A549 (cell line): Measurements from ENCODE around the gene XYLT1.

Experiments used
- CEBPB ChIP-seq, 2 experiments: fragments of >200 bp in 1 of 2; sonication (Bioruptor Twin) in 1 of 2; formaldehyde crosslinking in 1 of 2; IDR thresholded peaks; 2 replicates each; pipeline ENCODE4 v1.6.1; 2012 to 2016
- EHMT2 ChIP-seq: fragments of 200-600 bp; sonication (generic); IDR thresholded peaks from 2 replicates; pipeline ENCODE4 v1.6.1; 2016; ENCODE audit warnings: antibody characterized with exemption, low read depth, mild to moderate bottlenecking, moderate library complexity
- EP300 ChIP-seq, 2 experiments: fragments of >200 bp; sonication (Bioruptor Twin); formaldehyde crosslinking; IDR thresholded peaks; 2 replicates in 1 of 2; 3 replicates in 1 of 2; pipeline ENCODE4 v1.6.1; 2016 to 2017
- ESRRA ChIP-seq: fragments of 150-350 bp; IDR thresholded peaks from 2 replicates; pipeline ENCODE4 v1.6.1; 2014; ENCODE audit warnings: mild to moderate bottlenecking, low read length, borderline replicate concordance
- KDM5A ChIP-seq: fragments of 200-600 bp; sonication (generic); IDR thresholded peaks from 2 replicates; pipeline ENCODE4 v1.6.1; 2016; ENCODE audit warnings: antibody characterized with exemption, mild to moderate bottlenecking
- NFE2L2 ChIP-seq: fragments of 150-350 bp; conservative IDR thresholded peaks from 2 replicates; pipeline ENCODE4 v1.6.1; 2014; ENCODE audit warnings: low read length
- RARB ChIP-seq: fragments of 250-450 bp; sonication (Bioruptor Pico); IDR thresholded peaks from 2 replicates; pipeline ENCODE4 v1.8.0; 2021; ENCODE audit warnings: mild to moderate bottlenecking, moderate library complexity
- SREBF2 ChIP-seq: fragments of 450-650 bp; IDR thresholded peaks from 2 replicates; pipeline ENCODE4 v1.6.1; 2014; ENCODE audit warnings: mild to moderate bottlenecking, moderate library complexity
- TF ChIP-seq, protein P1 (sequence below): fragments of >200 bp; sonication (Bioruptor Twin); formaldehyde crosslinking; IDR thresholded peaks from 3 replicates; pipeline ENCODE4 v1.5.1; 2016
- TF ChIP-seq, protein P2 (sequence below): IDR thresholded peaks from 2 replicates; pipeline ENCODE4 v1.6.1; 2012; ENCODE audit warnings: low read depth, borderline replicate concordance
- TF ChIP-seq, protein P3 (sequence below): fragments of 200-600 bp; sonication (generic); IDR thresholded peaks from 2 replicates; pipeline ENCODE4 v1.6.1; 2016; ENCODE audit warnings: antibody characterized with exemption, mild to moderate bottlenecking, moderate library complexity
- TF ChIP-seq, protein P4 (sequence below): fragments of 450-650 bp; IDR thresholded peaks from 2 replicates; pipeline ENCODE4 v1.6.1; 2014; ENCODE audit warnings: antibody characterized with exemption

DNA sequence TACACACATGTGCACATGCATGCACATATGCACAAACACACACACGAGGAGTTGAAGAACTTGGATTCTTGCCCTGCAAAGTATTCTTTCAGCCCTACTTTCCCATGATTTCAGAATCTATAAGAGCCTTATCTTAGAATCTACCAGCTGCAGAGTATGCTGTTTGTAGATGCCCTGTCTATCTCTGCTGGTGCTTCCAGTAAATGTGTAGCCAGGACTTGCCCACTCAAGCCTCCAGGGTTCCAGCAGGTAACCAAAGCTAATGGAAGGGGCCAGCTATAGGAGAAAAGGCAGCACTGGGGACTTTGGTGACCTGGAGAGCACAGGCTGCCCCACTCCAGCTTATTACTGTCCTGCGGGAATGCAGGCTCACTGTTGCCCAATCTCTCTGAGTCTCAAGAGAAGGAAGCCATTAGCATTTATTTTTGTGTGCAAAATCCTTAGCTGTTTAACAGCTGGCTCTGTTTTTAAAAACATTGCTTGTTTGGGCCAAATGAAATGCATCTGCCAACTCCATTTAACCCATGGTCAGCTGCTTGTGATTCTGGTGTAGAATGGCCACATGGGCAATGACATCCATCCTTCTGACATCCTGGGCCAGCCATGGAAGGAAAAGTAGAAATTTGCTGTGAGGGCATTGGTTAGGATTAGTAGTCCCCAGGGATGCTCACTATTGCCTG is 28.6 kb upstream of the XYLT1 start:
- TF ChIP-seq, protein P1, sequence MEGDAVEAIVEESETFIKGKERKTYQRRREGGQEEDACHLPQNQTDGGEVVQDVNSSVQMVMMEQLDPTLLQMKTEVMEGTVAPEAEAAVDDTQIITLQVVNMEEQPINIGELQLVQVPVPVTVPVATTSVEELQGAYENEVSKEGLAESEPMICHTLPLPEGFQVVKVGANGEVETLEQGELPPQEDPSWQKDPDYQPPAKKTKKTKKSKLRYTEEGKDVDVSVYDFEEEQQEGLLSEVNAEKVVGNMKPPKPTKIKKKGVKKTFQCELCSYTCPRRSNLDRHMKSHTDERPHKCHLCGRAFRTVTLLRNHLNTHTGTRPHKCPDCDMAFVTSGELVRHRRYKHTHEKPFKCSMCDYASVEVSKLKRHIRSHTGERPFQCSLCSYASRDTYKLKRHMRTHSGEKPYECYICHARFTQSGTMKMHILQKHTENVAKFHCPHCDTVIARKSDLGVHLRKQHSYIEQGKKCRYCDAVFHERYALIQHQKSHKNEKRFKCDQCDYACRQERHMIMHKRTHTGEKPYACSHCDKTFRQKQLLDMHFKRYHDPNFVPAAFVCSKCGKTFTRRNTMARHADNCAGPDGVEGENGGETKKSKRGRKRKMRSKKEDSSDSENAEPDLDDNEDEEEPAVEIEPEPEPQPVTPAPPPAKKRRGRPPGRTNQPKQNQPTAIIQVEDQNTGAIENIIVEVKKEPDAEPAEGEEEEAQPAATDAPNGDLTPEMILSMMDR, result no peak
- TF ChIP-seq, protein P2, sequence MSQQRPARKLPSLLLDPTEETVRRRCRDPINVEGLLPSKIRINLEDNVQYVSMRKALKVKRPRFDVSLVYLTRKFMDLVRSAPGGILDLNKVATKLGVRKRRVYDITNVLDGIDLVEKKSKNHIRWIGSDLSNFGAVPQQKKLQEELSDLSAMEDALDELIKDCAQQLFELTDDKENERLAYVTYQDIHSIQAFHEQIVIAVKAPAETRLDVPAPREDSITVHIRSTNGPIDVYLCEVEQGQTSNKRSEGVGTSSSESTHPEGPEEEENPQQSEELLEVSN, result no peak
- no peak for TF ChIP-seq EHMT2
- no peak for TF ChIP-seq CEBPB (IDR thresholded peaks at IDR 0.05)
- no peak for TF ChIP-seq RARB (CRISPR knock-in tag)
- TF ChIP-seq EP300 (IDR thresholded peaks at IDR 0.05), result no peak
- no peak for TF ChIP-seq KDM5A
- TF ChIP-seq, protein P3, sequence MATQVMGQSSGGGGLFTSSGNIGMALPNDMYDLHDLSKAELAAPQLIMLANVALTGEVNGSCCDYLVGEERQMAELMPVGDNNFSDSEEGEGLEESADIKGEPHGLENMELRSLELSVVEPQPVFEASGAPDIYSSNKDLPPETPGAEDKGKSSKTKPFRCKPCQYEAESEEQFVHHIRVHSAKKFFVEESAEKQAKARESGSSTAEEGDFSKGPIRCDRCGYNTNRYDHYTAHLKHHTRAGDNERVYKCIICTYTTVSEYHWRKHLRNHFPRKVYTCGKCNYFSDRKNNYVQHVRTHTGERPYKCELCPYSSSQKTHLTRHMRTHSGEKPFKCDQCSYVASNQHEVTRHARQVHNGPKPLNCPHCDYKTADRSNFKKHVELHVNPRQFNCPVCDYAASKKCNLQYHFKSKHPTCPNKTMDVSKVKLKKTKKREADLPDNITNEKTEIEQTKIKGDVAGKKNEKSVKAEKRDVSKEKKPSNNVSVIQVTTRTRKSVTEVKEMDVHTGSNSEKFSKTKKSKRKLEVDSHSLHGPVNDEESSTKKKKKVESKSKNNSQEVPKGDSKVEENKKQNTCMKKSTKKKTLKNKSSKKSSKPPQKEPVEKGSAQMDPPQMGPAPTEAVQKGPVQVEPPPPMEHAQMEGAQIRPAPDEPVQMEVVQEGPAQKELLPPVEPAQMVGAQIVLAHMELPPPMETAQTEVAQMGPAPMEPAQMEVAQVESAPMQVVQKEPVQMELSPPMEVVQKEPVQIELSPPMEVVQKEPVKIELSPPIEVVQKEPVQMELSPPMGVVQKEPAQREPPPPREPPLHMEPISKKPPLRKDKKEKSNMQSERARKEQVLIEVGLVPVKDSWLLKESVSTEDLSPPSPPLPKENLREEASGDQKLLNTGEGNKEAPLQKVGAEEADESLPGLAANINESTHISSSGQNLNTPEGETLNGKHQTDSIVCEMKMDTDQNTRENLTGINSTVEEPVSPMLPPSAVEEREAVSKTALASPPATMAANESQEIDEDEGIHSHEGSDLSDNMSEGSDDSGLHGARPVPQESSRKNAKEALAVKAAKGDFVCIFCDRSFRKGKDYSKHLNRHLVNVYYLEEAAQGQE, result no peak
- no peak for TF ChIP-seq NFE2L2
- TF ChIP-seq, protein P4, sequence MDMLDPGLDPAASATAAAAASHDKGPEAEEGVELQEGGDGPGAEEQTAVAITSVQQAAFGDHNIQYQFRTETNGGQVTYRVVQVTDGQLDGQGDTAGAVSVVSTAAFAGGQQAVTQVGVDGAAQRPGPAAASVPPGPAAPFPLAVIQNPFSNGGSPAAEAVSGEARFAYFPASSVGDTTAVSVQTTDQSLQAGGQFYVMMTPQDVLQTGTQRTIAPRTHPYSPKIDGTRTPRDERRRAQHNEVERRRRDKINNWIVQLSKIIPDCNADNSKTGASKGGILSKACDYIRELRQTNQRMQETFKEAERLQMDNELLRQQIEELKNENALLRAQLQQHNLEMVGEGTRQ, result no peak
- no peak for TF ChIP-seq SREBF2
- no peak for TF ChIP-seq ESRRA
